ENCODE data around the gene VWA3B. TPM values are rescaled to one million over a fixed set of nuclear protein-coding genes. Genes with fewer than 3 reads are reported as not detected.

VWA3B gene
- polyA plus RNA-seq, 1 experiment, result not detected

DNA sequence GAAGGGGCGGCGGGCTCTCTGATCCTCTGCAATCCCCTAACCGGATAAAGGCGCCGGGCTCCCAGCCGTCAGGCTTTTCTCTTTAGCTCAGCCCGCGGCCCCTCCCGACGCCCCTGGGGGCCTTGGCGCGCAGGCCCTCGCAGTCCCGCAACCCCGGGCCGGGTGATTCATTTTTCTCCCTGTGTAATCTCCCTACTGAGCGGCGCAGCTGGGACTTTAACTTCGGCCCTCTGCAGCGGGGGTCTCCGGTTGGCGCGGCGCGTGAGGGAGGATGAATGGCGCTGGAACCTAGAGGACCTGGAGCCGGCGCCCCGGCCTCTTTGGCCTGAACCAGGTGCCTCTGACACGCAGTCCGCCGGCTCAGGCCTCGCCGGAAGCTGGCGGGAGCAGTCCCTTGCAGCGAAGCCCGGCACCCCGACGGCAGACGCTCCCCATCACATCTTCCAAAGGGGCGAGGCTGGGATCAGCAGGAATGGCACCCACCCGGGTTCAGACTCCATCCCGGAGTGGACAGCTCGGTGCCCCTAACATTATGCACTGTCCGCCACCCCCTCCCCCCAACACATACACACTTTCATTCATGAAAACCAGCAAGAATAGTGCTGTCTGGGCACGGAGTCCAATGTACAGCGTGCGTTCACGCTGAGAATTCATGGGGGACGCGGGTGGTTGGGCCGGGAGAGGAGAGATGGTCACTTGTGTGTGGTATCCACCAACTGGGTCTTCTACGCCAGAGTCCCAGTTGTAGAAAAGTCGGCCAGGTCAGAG lies 260.5 kb downstream of the VWA3B start:
- POLR2A ChIA-PET, result no interaction called here
- TF ChIP-seq, protein P1, sequence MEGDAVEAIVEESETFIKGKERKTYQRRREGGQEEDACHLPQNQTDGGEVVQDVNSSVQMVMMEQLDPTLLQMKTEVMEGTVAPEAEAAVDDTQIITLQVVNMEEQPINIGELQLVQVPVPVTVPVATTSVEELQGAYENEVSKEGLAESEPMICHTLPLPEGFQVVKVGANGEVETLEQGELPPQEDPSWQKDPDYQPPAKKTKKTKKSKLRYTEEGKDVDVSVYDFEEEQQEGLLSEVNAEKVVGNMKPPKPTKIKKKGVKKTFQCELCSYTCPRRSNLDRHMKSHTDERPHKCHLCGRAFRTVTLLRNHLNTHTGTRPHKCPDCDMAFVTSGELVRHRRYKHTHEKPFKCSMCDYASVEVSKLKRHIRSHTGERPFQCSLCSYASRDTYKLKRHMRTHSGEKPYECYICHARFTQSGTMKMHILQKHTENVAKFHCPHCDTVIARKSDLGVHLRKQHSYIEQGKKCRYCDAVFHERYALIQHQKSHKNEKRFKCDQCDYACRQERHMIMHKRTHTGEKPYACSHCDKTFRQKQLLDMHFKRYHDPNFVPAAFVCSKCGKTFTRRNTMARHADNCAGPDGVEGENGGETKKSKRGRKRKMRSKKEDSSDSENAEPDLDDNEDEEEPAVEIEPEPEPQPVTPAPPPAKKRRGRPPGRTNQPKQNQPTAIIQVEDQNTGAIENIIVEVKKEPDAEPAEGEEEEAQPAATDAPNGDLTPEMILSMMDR (IDR thresholded peaks at IDR 0.05; ENCODE audit: low read depth, low read length), result no peak
- CTCF ChIA-PET, result no interaction called here
- Histone ChIP-seq H3K27me3 (ENCODE audit: control insufficient read depth, insufficient read depth, low read length) (peaks cover 51% of the 10 kb centered on the region), H3K9me3 (ENCODE audit: control insufficient read depth, insufficient read depth, low read length) (peaks cover 9% of the 10 kb centered on the region; the same call in 1 of the 2 replicates), H3K27ac (ENCODE audit: low read depth, low read length) (no peak overlapping the region), H3K4me3 (ENCODE audit: low read depth, low read length) (no peak overlapping the region)
- no peak for DNase-seq (ENCODE audit: low read depth, low spot score)

DNA sequence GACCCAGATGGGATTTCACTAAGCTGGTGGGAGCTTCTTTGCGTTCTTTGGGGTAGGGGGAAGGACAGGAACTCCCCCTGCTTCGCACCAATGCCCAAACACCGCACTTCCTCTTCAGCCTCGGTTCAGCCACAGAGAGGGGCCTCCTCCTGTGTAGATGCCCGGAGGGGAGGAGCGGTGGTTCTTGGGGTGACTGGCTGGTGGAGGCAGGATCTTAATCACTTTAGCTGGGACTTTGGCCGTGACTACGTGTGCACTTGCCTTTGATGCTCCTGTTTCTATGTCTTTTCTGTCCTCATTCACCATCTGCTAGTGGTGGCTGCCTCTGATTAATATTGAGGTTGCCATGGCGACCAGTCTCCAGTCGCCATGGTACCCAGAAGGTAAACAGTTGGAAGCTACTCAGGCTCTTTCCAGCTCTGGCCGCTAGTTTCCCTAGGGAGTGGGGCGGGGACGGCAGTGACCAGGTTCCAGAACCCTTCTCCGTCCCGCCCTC lies 261.1 kb downstream of the VWA3B start:
- ChIA-PET CTCF (no interaction called here), POLR2A (no interaction called here)
- TF ChIP-seq, protein P1 (IDR thresholded peaks at IDR 0.05; ENCODE audit: low read depth, low read length), result no peak
- H3K27me3 ChIP-seq (ENCODE audit: control insufficient read depth, insufficient read depth, low read length), result peaks cover 55% of the 10 kb centered on the region
- DNase-seq (ENCODE audit: low read depth, low spot score), result no peak
- no peak overlapping the region for H3K4me3 ChIP-seq (ENCODE audit: low read depth, low read length)
- no peak overlapping the region for H3K27ac ChIP-seq (ENCODE audit: low read depth, low read length)
- H3K9me3 ChIP-seq (ENCODE audit: control insufficient read depth, insufficient read depth, low read length), result peaks cover 9% of the 10 kb centered on the region; the same call in 1 of the 2 replicates

DNA sequence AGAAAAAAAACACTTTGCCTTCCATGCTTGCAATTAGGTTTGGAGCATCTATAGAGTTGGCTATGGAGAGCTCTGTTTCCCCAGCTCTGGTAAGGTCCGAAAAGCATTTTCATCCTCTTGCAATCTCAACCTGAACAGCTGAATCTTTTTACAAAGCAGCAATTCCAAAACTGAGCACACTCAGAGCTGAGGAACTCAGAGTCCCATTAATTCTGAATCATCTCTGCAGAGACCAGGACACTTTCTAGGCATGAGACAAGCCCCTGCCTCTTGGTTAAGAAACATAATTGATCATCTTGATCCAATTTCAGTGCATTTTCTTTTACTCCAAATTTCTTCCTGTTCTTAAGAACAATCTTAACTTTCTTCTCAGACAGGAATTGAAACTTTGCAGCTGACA lies 263.4 kb downstream of the VWA3B start:
- TF ChIP-seq, protein P1 (IDR thresholded peaks at IDR 0.05; ENCODE audit: low read depth, low read length), result no peak
- POLR2A ChIA-PET, result no interaction called here
- Histone ChIP-seq H3K9me3 (ENCODE audit: control insufficient read depth, insufficient read depth, low read length) (peaks cover 9% of the 10 kb centered on the region; the same call in 1 of the 2 replicates), H3K27ac (ENCODE audit: low read depth, low read length) (no peak overlapping the region), H3K27me3 (ENCODE audit: control insufficient read depth, insufficient read depth, low read length) (peaks cover 53% of the 10 kb centered on the region), H3K4me3 (ENCODE audit: low read depth, low read length) (no peak overlapping the region)
- no peak for DNase-seq (ENCODE audit: low read depth, low spot score)
- CTCF ChIA-PET, result no interaction called here

DNA sequence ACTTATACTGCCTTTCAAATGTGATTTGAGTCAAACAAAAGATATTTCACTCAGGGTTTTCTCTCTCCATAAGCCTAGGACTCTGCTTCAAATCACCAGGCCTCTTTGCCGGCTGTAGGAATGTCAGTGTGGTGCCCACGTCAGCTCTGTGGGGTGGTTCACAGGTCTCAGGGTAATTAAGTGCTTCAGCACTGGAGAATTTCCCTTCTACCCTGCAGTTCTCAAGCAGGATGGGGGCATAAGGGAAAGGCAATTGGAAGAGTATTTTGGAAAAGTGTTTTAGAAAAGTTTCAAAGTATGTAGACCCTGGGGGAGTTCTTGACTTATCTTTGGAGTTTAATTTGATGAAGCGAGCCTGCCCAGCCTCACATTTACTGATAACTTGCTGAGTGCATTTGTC lies 268.9 kb downstream of the VWA3B start:
- DNase-seq (ENCODE audit: low read depth, low spot score), result no peak

DNA sequence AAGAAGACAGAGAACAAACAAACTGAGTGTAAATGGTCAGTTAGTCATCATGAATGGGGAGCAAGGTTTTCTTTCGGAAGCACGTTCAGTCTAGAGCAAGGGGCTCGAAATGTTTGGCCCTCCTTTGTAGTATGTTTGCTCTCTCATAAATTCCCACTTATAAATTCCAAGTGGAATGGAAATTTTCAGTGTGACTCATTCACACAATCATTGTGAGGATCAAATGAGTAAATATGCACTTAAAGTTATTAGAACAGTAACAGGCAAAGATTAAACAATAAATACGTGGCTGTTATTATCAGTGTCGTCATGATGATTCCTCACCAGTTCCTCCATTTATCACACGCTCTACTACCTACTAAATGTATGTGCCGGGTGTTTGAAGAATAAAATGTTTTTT lies 269.8 kb downstream of the VWA3B start:
- TF ChIP-seq, protein P1 (IDR thresholded peaks at IDR 0.05; ENCODE audit: low read depth, low read length), result no peak
- no peak overlapping the region for H3K27ac ChIP-seq (ENCODE audit: low read depth, low read length)
- DNase-seq (ENCODE audit: low read depth, low spot score), result no peak
- no peaks in the 10 kb centered on the region for H3K9me3 ChIP-seq (ENCODE audit: control insufficient read depth, insufficient read depth, low read length)
- POLR2A ChIA-PET, result no interaction called here
- no peak overlapping the region for H3K4me3 ChIP-seq (ENCODE audit: low read depth, low read length)
- H3K27me3 ChIP-seq (ENCODE audit: control insufficient read depth, insufficient read depth, low read length), result peaks cover 6% of the 10 kb centered on the region
- CTCF ChIA-PET, result no interaction called here

More for the DNA sequence above, 268.9 kb downstream of the VWA3B start:
- ChIA-PET CTCF (no interaction called here), POLR2A (no interaction called here)
- Histone ChIP-seq H3K27ac (ENCODE audit: low read depth, low read length) (no peak overlapping the region), H3K9me3 (ENCODE audit: control insufficient read depth, insufficient read depth, low read length) (no peaks in the 10 kb centered on the region), H3K4me3 (ENCODE audit: low read depth, low read length) (no peak overlapping the region), H3K27me3 (ENCODE audit: control insufficient read depth, insufficient read depth, low read length) (peaks cover 10% of the 10 kb centered on the region)
- TF ChIP-seq, protein P1 (IDR thresholded peaks at IDR 0.05; ENCODE audit: low read depth, low read length), result no peak

Data from AG04450 (cell line).